ENCODE data around the gene NDEL1.

GRCh38 chr17:8453326-8453725, 17.6 kb downstream of the NDEL1 start:
- TF ChIP-seq CTCF (IDR thresholded peaks at IDR 0.05; ENCODE audit: low read depth, low read length, poor library complexity, severe bottlenecking), result no peak
- no peak for TF ChIP-seq EZH2phosphoT487 (IDR thresholded peaks at IDR 0.05; ENCODE audit: borderline replicate concordance, low read length)

Data from DOHH2 (cell line).